GM23248 (cell line): Measurements from ENCODE around the gene NUP93.

ENCODE experiments used
- EZH2 ChIP-seq: fragments of 200-600 bp; sonication (generic); IDR thresholded peaks from 2 replicates; pipeline ENCODE4 v1.6.1; 2018; ENCODE audit warnings: antibody characterized with exemption, mild to moderate bottlenecking; ENCODE audit not compliant: insufficient read depth, poor library complexity, severe bottlenecking
- EZH2phosphoT487 ChIP-seq: fragments of 200-600 bp; sonication (generic); IDR thresholded peaks from 2 replicates; pipeline ENCODE4 v1.6.1; 2018; ENCODE audit warnings: antibody characterized with exemption, moderate library complexity, mild to moderate bottlenecking, low read depth; ENCODE audit not compliant: insufficient read depth

- TF ChIP-seq EZH2phosphoT487: no peak
- TF ChIP-seq EZH2: no peak
These were observed 67.9 kb downstream of the NUP93 start for GRCh38 chr16:56797861-56798260.
